ES-I3 (cell line): ENCODE data around the gene TTLL9.
"Not testable (repeated sequence)": the region's sequence is repeated elsewhere in the genome, so short reads cannot be mapped to it uniquely, and the experiment has no call there.

Source experiments
- H3K36me3 ChIP-seq: 2 replicates; pipeline ENCODE4 v1.6.1; 2013; ENCODE audit warnings: mild to moderate bottlenecking, low read length, control low read depth, moderate library complexity; ENCODE audit not compliant: insufficient read depth
- H3K4me1 ChIP-seq: 2 replicates; pipeline ENCODE4 v1.6.1; 2013; ENCODE audit warnings: mild to moderate bottlenecking, control low read depth, low read length; ENCODE audit not compliant: insufficient read depth
- H3K9ac ChIP-seq: 2 replicates; pipeline ENCODE4 v1.6.1; 2013; ENCODE audit warnings: low read depth, mild to moderate bottlenecking, low read length, moderate library complexity
- H3K9me3 ChIP-seq: 2 replicates; pipeline ENCODE4 v1.6.1; 2013; ENCODE audit warnings: mild to moderate bottlenecking, low read length, moderate library complexity; ENCODE audit not compliant: control insufficient read depth, insufficient read depth

Gene TTLL9, protein sequence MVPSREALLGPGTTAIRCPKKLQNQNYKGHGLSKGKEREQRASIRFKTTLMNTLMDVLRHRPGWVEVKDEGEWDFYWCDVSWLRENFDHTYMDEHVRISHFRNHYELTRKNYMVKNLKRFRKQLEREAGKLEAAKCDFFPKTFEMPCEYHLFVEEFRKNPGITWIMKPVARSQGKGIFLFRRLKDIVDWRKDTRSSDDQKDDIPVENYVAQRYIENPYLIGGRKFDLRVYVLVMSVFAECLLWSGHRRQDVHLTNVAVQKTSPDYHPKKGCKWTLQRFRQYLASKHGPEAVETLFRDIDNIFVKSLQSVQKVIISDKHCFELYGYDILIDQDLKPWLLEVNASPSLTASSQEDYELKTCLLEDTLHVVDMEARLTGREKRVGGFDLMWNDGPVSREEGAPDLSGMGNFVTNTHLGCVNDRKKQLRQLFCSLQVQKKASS

DNA sequence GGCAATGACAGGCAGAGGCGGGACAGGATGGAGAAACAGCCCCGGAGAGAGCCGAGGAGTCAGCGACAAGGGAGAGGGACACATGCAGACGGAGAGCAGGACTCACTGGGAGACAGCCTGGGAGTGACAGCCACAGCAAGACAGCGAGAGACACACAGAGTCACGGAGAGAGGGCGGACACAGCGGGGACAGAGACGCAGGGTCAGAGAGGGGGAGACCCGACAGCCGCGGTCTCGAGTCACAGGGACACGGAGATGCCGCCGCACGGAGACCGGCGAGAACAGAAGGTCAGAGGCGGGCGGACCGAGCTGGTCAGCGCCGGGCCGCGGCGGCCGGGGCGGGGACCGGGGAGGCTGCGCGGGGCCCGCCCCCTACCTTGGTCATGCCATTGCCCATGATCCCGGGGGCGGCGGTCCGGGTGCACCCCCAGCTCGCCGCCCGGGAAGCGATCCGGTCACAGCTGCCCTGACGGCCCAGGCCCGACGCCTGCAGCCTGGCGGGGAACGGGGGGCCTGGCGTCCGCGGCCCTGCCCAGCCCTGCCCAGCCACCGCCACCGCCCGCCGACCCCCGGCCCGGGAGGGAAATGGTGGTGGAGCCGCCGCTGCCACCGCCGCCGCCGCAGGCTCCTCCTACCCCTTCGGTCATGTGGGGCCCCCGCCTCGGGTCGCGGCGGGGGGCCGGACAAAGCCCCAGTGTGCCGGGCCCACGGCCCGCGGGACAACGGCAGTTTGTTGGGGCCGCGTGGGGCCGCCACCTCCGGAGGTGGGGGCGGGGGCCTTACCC lies at the start of gene TTLL9, which contains the start of gene DUSP15:
TSS of gene TTLL9 (plus strand) at position 693 of the 784 bp plus-strand sequence. CDS start 493 bp downstream, outside the sequence.
TSS of gene DUSP15 (minus strand) at position 586 of the 784 bp plus-strand sequence. CDS start at position 396, 190 bp downstream.
- Histone ChIP-seq H3K9me3 (no peaks in the 10 kb centered on the region), H3K4me1 (peaks cover 4% of the 10 kb centered on the region; the same call in 1 of the 2 replicates), H3K36me3 (no peaks in the 10 kb centered on the region), H3K9ac (peak within 1 kb of the TSS; percentile 83)

DNA sequence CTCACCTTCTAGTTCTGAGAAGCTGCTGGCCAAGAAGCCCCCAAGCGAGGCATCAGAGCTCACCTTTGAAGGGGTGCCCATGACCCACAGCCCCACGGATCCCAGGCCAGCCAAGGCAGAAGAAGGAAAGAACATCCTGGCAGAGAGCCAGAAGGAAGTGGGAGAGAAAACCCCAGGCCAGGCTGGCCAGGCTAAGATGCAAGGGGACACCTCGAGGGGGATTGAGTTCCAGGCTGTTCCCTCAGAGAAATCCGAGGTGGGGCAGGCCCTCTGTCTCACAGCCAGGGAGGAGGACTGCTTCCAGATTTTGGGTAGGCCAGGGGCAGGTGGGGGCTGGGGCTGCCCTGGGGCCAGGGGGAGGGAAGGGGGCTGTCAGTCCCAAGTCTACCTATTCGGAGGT lies 49.0 kb upstream of the TTLL9 start:
- Histone ChIP-seq H3K9ac (no peak overlapping the region), H3K9me3 (no peaks in the 10 kb centered on the region), H3K36me3 (no peaks in the 10 kb centered on the region), H3K4me1 (peaks cover 3% of the 10 kb centered on the region; the same call in 1 of the 2 replicates)

DNA sequence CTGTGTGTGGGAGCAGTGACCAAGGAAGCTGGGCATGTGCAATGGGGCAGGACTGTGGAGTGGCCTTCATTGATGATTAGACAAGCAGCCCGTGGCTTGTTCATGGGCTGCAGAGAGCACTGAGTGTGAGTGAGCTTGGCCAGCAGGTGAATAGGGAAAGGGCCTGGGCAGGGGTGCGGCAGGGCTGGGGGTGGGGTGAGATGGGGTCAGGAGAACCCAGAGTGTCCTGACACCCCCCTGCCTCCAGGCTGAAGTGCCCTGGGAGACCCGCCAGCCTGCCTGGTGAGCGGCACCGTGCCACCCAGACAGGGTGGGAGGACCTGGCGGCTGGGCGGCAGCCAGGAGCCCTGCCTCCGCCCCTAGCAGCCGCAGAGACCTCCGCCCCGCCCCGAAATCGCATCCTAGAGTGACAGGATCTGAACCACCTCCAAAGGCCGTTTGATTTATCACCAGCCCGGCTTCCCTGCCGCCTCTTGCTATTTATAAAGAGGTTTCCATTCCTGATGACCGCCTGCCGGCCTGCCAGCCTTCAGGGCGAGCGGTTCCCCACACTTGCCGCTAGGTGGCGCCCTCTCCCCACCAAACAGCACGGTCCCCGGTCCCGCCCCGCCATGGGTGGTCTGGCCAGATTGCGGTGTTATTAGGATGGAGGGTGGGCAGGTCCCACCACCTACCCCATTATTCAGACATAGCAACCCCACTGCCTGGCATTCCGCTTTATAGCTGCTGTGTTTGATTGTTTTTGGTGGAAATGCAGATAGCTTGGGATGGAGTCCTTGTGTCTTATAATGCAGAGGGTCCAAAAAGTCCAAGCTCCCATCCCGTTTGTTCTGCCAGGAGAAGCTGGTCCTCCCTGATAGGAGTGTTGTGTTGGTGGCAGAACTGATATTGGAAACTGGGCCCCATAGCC lies 47.8 kb upstream of the TTLL9 start:
- H3K9me3 ChIP-seq, result no peaks in the 10 kb centered on the region
- no peak overlapping the region for H3K9ac ChIP-seq
- H3K36me3 ChIP-seq, result no peaks in the 10 kb centered on the region
- H3K4me1 ChIP-seq, result peaks cover 3% of the 10 kb centered on the region; the same call in 1 of the 2 replicates

DNA sequence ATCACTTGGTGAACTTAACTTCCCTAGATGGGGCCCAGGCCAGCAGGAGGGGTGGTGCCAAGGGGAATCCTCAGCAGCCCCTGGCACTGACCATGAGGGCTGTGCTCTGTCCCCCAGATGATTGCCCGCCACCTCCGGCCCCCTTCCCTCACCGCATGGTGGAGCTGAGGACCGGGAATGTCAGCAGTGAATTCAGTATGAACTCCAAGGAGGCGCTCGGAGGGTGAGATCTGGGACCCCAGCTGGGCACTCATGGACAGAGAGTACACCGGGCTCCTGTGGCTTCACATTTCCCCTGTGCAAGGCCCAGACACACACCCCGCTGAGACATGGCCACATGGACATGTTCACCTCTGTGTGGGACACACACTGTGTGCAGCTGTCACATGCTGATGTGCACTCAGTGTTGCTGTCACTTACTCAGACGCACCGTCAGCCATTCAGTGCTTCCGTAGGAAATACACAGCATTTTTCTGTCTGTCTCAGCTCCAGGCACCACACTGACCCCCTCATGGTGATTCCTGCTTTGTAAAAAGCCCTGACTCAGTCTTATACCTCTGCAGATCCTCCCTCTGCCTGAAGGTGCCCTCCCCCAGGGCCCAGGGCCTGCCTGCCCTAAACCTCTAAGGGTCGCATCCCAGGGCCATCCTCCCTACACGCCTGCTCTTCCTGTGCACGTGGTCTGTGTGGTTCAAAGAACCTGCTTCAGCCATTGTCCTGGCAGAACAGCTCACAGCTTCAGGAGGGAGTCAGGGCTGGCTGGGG lies 46.9 kb upstream of the TTLL9 start:
- H3K36me3 ChIP-seq, result no peaks in the 10 kb centered on the region
- H3K4me1 ChIP-seq, result peaks cover 3% of the 10 kb centered on the region; the same call in 1 of the 2 replicates
- no peaks in the 10 kb centered on the region for H3K9me3 ChIP-seq
- no peak overlapping the region for H3K9ac ChIP-seq

DNA sequence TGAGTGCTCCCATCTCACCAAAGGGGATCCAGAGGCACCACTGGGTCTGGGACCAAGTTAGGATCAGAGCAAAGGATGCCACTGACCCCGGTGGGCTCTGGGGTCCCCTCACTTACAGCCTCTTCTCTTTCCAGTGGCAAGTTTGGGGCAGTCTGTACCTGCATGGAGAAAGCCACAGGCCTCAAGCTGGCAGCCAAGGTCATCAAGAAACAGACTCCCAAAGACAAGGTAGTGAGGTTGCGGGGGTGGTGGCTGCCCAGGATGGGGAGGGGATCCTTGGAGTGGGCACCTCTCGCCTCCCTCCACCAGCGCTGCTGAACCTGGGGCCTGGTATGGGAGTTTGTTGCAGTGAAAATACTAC lies 46.3 kb upstream of the TTLL9 start:
- Histone ChIP-seq H3K4me1 (peaks cover 3% of the 10 kb centered on the region; the same call in 1 of the 2 replicates), H3K36me3 (no peaks in the 10 kb centered on the region), H3K9ac (no peak overlapping the region), H3K9me3 (no peaks in the 10 kb centered on the region)

DNA sequence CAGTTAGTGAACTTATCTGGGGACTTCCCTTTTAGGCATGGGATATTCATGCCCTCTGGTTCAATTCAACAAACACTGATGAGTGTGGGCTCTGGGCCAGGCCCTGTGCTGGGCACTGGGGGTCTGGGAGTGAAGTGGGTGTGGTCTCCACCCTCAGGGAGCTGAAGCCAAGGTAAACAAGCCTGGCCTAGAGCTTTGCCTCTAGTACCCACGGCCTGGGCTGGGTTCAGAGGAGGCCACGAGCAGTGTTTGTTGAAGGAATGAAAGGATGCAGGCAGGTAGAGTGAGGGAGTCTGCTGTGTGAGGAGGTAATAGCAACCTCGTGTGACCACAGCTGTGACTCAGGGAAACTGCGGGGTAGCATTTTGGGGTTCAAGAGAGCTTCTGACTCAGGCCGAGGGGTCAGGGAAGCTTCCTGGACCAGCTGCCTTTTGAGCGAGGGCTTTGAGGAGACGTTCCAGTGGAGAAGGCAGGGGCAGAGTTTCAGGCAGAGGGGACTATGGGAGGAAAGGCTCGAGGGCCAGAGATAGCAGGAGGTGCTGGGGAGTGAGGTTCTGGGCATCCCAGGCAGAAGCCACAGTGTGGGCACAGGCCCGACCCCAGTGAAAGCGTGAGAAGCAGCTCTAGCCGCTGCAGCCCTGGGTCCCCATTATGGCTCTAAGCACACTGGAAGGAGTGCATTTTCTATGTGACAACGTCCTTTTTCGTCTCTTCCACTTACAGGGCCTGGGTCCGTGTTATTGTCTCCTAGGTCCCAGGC lies 45.7 kb upstream of the TTLL9 start:
- Histone ChIP-seq H3K36me3 (no peaks in the 10 kb centered on the region), H3K9me3 (no peaks in the 10 kb centered on the region), H3K9ac (no peak overlapping the region), H3K4me1 (peaks cover 3% of the 10 kb centered on the region; the same call in 1 of the 2 replicates)

DNA sequence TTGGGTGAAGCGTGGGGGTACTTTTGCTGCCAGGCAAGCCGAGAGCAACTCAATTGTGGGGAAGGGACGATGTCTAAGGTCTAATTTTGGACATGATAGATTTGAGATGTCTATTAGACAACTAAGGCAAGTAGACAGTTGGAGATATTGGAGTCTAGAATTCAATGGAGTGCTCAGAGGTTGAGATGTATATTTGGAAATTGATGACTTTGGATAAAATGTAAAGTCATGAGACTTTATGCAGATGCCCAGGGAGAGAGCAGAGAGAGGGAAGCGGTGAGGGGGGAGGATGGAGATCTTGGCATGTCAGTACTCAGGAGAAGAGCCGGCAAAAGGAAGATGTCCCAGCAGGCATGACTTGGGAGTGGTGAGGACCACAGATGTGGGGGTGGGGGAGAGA lies 44.4 kb upstream of the TTLL9 start:
- Histone ChIP-seq H3K36me3 (no peaks in the 10 kb centered on the region), H3K9me3 (no peaks in the 10 kb centered on the region), H3K4me1 (peaks cover 3% of the 10 kb centered on the region; the same call in 1 of the 2 replicates), H3K9ac (no peak overlapping the region)

DNA sequence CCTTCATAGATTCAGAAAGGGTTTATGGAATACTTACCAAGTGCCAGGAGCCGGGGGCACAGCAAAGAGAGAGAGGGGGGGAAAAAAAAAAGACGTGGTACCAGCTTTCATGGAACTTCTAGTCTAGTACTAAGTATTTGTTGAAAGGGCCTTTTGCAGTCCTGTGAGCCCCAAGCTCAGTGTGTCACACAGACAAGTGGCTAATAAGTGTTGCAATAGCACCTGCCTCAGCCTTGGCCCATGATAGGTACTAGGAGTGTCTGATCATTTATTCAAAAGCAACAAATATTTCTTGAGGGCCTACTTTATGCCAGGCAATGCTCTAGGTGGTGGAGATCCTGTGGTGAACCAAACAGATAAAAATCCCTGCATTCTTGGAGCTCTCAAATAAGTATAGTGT lies 43.4 kb upstream of the TTLL9 start:
- Histone ChIP-seq H3K36me3 (no peaks in the 10 kb centered on the region), H3K4me1 (peaks cover 3% of the 10 kb centered on the region; the same call in 1 of the 2 replicates), H3K9ac (no peak overlapping the region), H3K9me3 (no peaks in the 10 kb centered on the region)

DNA sequence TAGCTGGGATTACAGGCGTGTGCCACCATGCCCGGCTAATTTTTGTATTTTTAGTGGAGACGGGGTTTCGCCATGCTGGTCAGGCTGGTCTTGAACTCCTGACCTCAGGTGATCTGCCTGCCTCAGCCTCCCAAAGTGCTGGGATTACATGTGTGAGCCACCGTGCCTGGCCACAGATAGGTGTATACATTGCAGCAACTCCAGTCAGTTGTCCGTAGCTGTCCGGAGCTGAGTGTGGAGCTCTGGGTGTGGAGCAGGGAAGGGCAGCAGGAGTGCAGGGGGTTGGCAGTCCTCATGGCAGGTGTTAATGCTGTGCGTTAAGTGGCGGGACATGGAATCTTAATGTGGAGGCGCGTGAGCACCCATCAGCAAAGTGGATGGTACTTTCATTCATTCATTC lies 42.4 kb upstream of the TTLL9 start:
- not testable (repeated sequence) for H3K9me3 ChIP-seq, H3K36me3 ChIP-seq, H3K9ac ChIP-seq, H3K4me1 ChIP-seq

DNA sequence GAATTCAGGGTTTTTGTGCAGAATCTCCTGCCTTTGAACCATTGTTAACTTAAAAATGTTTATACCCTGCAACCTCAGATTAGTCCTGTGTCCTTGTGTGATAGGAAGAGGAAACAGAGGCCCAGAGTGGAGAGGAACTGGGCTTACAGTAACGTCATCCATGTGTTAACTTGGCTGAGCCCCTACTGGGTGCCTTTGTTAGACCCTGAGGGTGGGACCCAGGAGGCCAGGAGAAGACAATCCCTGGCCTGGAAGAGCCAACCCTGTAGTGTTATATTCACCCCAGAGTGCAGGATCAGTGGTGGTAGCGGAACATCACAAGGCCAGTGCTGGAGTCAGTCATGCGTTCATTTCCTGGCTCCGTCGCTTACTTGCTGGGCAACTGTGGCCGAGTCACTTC lies 40.7 kb upstream of the TTLL9 start:
- Histone ChIP-seq H3K4me1 (peaks cover 8% of the 10 kb centered on the region; the same call in 1 of the 2 replicates), H3K9me3 (no peaks in the 10 kb centered on the region), H3K36me3 (no peaks in the 10 kb centered on the region; the same call in 1 of the 2 replicates), H3K9ac (no peak overlapping the region)

DNA sequence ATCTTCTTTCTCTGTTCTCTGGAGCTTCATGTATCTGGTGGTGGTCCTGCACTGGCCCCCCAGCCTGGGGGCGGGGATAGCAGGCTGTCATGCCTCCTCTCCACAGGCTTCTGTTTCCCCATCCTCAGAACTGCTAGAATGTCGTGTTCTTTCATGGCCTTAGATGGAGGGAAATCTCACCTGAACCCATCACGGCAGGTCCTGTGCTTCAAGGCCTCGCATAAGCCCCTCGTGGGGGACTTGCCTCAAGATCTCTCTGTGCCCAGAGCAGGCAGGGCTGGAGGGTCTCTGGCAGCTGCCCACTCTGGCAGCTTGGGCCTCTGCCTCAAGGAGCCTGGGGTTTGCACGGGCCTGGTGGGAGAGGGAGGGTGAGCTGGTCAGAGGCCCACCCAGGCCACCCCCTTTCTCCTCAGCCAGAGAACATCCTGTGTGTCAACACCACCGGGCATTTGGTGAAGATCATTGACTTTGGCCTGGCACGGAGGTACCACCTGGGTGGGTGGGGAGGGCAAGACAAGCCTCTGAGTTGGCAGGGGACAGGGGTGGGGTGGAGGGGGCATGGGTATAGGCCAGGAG lies 39.9 kb upstream of the TTLL9 start:
- Histone ChIP-seq H3K9ac (no peak overlapping the region), H3K9me3 (no peaks in the 10 kb centered on the region), H3K36me3 (no peaks in the 10 kb centered on the region; the same call in 1 of the 2 replicates), H3K4me1 (peaks cover 12% of the 10 kb centered on the region; the same call in 1 of the 2 replicates)

DNA sequence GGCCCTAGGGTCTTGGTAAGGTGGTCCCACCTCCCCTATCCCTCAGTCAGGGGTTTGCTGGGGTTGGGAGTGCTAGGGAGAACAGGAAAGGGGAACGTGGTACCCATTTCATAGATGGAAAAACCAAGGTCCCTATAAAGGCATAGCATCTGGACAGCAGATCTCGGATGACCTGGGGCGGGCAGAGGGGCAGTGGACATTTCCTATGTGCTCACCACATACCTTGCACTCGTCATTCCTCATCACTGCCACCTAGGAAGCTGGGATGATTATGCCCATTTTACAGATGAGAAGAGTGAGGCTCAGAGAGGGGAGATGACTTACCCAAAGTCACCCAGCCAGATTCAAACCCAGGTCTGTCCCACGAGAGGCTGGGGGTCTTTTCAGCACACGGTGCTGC lies 39.2 kb upstream of the TTLL9 start:
- Histone ChIP-seq H3K9ac (no peak overlapping the region), H3K9me3 (no peaks in the 10 kb centered on the region), H3K36me3 (no peaks in the 10 kb centered on the region; the same call in 1 of the 2 replicates), H3K4me1 (peaks cover 19% of the 10 kb centered on the region; the same call in 1 of the 2 replicates)
